GM12891 (cell line): ENCODE data around the gene RCC1.

Experiments used
- POLR2A ChIP-seq: IDR thresholded peaks from 2 replicates; pipeline ENCODE4 v1.6.1; 2011; ENCODE audit warnings: low read depth, low read length, control low read depth
- POLR2AphosphoS5 ChIP-seq: IDR thresholded peaks from 2 replicates; pipeline ENCODE4 v1.6.1; 2011; ENCODE audit warnings: low read depth, low read length, control low read depth
- SPI1 ChIP-seq: IDR thresholded peaks from 2 replicates; pipeline ENCODE4 v1.6.1; 2011; ENCODE audit warnings: low read depth, low read length, control low read depth
- TAF1 ChIP-seq: IDR thresholded peaks from 2 replicates; pipeline ENCODE4 v1.6.1; 2011; ENCODE audit warnings: low read depth, low read length, control low read depth

- peak; percentile 100 for TF ChIP-seq POLR2AphosphoS5
- peak; percentile 99 for TF ChIP-seq TAF1
- peak; percentile 100 for TF ChIP-seq POLR2A
- TF ChIP-seq SPI1: no peak
These were observed at the start of gene RCC1 for GRCh38 chr1:28505406-28506187.
